Hindlimb muscle (tissue), 1 donor: ENCODE results near the gene SYNJ2. TPM values are rescaled to one million over a fixed set of nuclear protein-coding genes. Genes with fewer than 3 reads are reported as not detected.

Experiments
- DNase-seq: peaks from one replicate; pipeline ENCODE4 v3.0.0-alpha.2; 2013
- polyA plus RNA-seq: library from polyadenylated mRNA; unstranded; fragments of 120-200 nt; gene quantifications from one replicate; pipeline ENCODE4 v1.2.1, GENCODE V29; 2013; ENCODE audit not compliant: insufficient read length

The SYNJ2 gene
- polyA plus RNA-seq, 1 donor: 9.8 TPM

- peak; percentile 85 for DNase-seq
Measured at GRCh38 chr6:158060455-158061360, 79.0 kb downstream of the SYNJ2 start.

- no peak for DNase-seq
Measured at GRCh38 chr6:158061361-158061708, 79.7 kb downstream of the SYNJ2 start.

GRCh38 chr6:158061709-158062461 lies 80.2 kb downstream of the SYNJ2 start:
- DNase-seq: no peak

GRCh38 chr6:158063736-158064135 lies 82.1 kb downstream of the SYNJ2 start:
- no peak for DNase-seq

- no peak for DNase-seq
Measured at GRCh38 chr6:158064725-158065251, 83.1 kb downstream of the SYNJ2 start.

- DNase-seq: no peak
Measured at GRCh38 chr6:158066136-158066781, 84.6 kb downstream of the SYNJ2 start.

GRCh38 chr6:158067436-158068015 lies 85.9 kb downstream of the SYNJ2 start:
- no peak for DNase-seq

- no peak for DNase-seq
Measured at GRCh38 chr6:158068156-158068892, 86.7 kb downstream of the SYNJ2 start.

GRCh38 chr6:158068893-158069799 lies 87.5 kb downstream of the SYNJ2 start:
- DNase-seq: no peak

GRCh38 chr6:158069800-158070195 lies 88.1 kb downstream of the SYNJ2 start:
- no peak for DNase-seq

- DNase-seq: no peak
Measured at GRCh38 chr6:158070513-158070912, 88.8 kb downstream of the SYNJ2 start.

GRCh38 chr6:158071121-158072082 lies 89.7 kb downstream of the SYNJ2 start:
- no peak for DNase-seq

- DNase-seq: peak; percentile 72
Measured at GRCh38 chr6:158072083-158072721, 90.5 kb downstream of the SYNJ2 start.

- no peak for DNase-seq
Measured at GRCh38 chr6:158073776-158074175, 92.1 kb downstream of the SYNJ2 start.

GRCh38 chr6:158076548-158076947 lies 94.9 kb downstream of the SYNJ2 start:
- no peak for DNase-seq

GRCh38 chr6:158077676-158078075 lies 96.0 kb downstream of the SYNJ2 start:
- DNase-seq: no peak

GRCh38 chr6:158078320-158078719 lies 96.7 kb downstream of the SYNJ2 start:
- no peak for DNase-seq

GRCh38 chr6:158080849-158081656 lies 99.4 kb downstream of the SYNJ2 start:
- DNase-seq: no peak
